Measurements from ENCODE around the gene RBPMS2. TPM values are rescaled to one million over a fixed set of nuclear protein-coding genes. Genes with fewer than 3 reads are reported as not detected.

RBPMS2 gene
- total and polyA plus RNA-seq, 2 of the 4 experiments (the other 2 are of a cell fraction) = 2.8 TPM; not detected in 1

DNA sequence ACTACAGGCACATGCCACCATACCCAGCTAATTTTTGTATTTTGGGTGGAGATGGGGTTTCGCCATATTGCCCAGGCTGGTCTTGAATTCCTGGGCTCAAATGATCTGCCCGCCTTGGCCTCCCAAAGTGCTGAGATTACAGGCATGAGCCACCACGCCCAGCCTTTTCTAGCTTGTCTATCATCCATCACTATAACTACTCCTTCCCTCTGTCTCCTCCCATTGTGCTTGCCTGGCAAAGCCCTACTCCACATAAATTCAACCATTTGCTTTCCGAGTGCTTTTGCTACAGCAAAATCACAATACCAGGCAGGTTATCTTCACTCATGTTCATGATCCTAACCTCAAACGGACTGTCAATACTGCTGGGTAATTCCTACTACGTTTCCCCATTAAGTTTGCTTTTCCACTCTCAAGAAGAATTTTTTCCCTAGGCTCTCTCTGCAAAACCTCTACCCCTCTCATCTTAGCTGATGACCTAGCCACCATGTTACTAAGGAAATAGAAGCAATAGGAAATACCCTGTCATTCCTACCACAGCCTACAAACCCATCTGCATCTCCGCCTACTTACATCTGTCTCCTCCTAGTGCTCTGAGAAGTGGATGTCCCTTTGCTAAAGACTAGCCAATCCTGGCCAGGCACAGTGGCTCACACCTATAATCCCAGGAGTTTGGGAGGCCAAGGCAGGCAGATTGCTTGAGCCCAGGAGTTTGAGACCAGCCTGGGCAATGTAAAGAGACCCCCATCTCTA is 64.5 kb downstream of the RBPMS2 start:
- Histone ChIP-seq H4K20me1 (ENCODE audit: insufficient read depth, low read length) (no peaks in the 10 kb centered on the region), H2AK9ac (replicated peaks; ENCODE audit: low read depth, low read length, poor library complexity) (peak overlapping the region; percentile 24), H3K56ac (ENCODE audit: extremely low read depth, insufficient read depth, low read length) (no peak overlapping the region), H2AFZ (replicated peaks; ENCODE audit: low read length, poor library complexity) (no peak overlapping the region), H2BK20ac (ENCODE audit: low read depth, low read length) (no peak overlapping the region), H3K4me3 (ENCODE audit: insufficient read depth, low read depth, low read length) (no peak overlapping the region), H3K4me1 (ENCODE audit: control insufficient read depth, insufficient read depth, low read length) (no peaks in the 10 kb centered on the region), H2BK15ac (ENCODE audit: low read depth, low read length) (no peak overlapping the region), H3K27me3 (ENCODE audit: control insufficient read depth, insufficient read depth, low read length) (no peaks in the 10 kb centered on the region), H3K23ac (ENCODE audit: low read depth, low read length) (no peak overlapping the region), H3K36me3 (ENCODE audit: control insufficient read depth, insufficient read depth, low read length) (no peaks in the 10 kb centered on the region), H3K9me3 (ENCODE audit: control insufficient read depth, insufficient read depth, low read length) (no peaks in the 10 kb centered on the region), H3K4me2 (ENCODE audit: low read depth, low read length) (no peak overlapping the region), H2AK5ac (ENCODE audit: low read depth, low read length) (no peak overlapping the region), H3K9ac (ENCODE audit: low read depth, low read length) (no peak overlapping the region), H3K9me1 (ENCODE audit: insufficient read depth, low read length) (no peaks in the 10 kb centered on the region), H3K79me1 (ENCODE audit: low read depth in 1 of 2, low read length in 2 of 2) (no peaks in the 10 kb centered on the region), H2BK5ac (ENCODE audit: low read depth, low read length, poor library complexity, severe bottlenecking) (no peak overlapping the region), H4K8ac (ENCODE audit: low read depth in 2 of 2, low read length in 2 of 2) (no peak overlapping the region), H4K5ac (ENCODE audit: low read depth, low read length) (no peak overlapping the region), H4K91ac (ENCODE audit: insufficient read depth, low read depth, low read length) (no peak overlapping the region), H3K27ac (ENCODE audit: insufficient read depth, low read length) (no peak overlapping the region), H3K4ac (ENCODE audit: low read depth, low read length) (no peak overlapping the region), H2BK120ac (ENCODE audit: low read depth, low read length) (no peak overlapping the region), H3K18ac (ENCODE audit: low read depth, low read length) (no peak overlapping the region), H3K14ac (replicated peaks; ENCODE audit: low read depth, low read length) (no peak overlapping the region)
- DNase-seq (no peak), ATAC-seq (ENCODE audit: low read depth) (no peak)
- POLR2A ChIA-PET (ENCODE audit: unreplicated experiment) = no interaction called here
- TF ChIP-seq MAFK (IDR thresholded peaks at IDR 0.05; ENCODE audit: low read depth, low read length) (no peak), RAD21 (IDR thresholded peaks at IDR 0.05; ENCODE audit: low read length) (no peak)
- 97% methylated on average over 3 of the region's 7 CpGs; no CpG with 5 or more reads in 1 of the 2 experiments for WGBS, 2 experiments (ENCODE audit: extremely low coverage in 2 of 2, insufficient read length in 1 of 2)
- in situ Hi-C loops (cut with MboI; ENCODE audit: low sequenced_read_pairs) = no loop called here
- BruUV-seq (replicated peaks) = no TSS peak
- dilution Hi-C loops (cut with HindIII; ENCODE audit: low sequenced_read_pairs, unreplicated experiment) = no loop called here
- CTCF ChIA-PET = interaction anchor here (1.0 kb wide), 1 partner anchor 30 kb away, joined by 4 read pairs; no protein-coding TSS in a partner anchor
- intact Hi-C loops (cut with micrococcal nuclease) = no loop called here

Data from IMR-90 (cell line).